ENCODE measurements around the gene SEMA4F.
"Not testable (repeated sequence)": the region's sequence is repeated elsewhere in the genome, so short reads cannot be mapped to it uniquely, and the experiment has no call there.

SEMA4F gene, protein sequence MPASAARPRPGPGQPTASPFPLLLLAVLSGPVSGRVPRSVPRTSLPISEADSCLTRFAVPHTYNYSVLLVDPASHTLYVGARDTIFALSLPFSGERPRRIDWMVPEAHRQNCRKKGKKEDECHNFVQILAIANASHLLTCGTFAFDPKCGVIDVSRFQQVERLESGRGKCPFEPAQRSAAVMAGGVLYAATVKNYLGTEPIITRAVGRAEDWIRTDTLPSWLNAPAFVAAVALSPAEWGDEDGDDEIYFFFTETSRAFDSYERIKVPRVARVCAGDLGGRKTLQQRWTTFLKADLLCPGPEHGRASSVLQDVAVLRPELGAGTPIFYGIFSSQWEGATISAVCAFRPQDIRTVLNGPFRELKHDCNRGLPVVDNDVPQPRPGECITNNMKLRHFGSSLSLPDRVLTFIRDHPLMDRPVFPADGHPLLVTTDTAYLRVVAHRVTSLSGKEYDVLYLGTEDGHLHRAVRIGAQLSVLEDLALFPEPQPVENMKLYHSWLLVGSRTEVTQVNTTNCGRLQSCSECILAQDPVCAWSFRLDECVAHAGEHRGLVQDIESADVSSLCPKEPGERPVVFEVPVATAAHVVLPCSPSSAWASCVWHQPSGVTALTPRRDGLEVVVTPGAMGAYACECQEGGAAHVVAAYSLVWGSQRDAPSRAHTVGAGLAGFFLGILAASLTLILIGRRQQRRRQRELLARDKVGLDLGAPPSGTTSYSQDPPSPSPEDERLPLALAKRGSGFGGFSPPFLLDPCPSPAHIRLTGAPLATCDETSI

DNA sequence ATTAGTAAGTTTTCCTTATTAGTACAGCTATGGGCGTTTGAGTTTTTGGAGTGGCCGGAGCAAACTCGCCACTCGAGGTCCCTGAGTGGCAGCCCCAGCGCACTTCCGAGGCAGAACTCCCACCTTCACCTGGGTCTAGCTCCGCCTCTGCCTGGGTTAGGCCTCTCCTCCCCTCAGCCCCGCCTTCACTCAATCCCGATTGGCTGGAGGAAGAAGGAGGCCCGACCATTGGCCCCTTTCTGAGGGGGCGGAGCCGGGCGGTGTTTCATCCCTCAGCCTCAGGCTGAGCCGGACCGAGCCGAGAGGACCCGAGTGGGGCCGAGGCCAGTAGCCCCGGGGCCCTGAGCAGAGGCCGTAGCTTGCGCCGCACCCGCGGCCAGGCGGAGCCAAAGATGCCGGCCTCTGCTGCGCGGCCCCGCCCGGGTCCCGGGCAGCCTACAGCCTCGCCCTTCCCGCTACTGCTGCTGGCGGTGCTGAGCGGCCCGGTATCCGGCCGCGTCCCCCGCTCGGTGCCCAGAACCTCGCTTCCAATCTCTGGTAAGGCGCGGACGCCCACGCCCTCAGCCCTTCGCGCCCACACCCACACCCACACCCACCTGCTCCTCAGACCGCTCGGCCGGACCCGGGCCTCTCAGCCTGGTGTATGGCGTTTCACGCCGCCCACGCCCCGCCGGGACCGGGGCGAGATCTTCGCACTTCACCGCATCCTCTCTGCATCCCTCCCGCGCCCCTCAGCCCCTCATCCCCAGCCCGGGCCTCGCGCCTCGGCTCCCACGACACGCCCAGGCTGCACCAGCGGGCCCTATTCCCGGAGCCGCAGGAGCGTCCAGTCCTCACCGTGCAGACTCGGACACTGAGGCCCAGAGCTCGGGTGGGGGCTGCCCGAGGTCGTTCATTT is at the start of gene SEMA4F:
SEMA4F (plus strand) TSS at position 263 of the 898 bp plus-strand sequence; CDS start at position 393, 130 bp downstream.
- peak; percentile 18 for DNase-seq

DNA sequence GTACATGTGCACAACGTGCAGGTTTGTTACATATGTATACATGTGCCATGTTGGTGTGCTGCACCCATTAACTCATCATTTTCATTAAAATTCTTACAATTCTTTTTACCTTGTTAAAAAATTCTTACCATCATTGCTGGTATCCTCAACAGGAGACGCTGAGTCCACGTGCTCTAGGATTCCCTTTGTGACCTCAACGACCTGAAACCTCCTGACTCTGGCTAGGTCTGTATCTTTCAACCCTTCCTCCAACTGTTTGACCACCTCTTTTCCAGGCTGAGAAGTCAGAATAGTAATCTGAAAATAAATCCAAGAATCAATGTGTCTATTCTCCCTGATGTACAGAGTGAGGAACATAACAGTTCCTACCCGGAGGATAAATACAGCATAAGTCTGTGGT is 47.1 kb upstream of the SEMA4F start:
- no peak for DNase-seq

DNA sequence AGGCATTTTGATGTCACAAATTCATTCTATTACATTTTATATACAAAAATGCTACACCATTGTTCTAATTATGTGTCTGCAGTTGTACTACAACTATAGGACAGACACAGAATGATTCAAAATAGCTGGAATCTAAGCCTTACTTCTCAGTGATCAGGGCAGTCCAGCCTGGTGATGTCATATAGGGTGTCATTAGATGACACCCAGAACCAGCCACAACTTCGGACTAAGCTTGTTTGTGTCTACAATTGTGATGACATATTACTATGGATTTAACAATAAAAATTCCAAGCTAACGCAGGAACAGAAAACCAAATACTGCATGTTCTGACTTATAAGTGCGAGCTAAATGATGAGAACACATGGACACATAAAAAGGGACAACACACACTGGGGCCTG is 36.9 kb upstream of the SEMA4F start:
- no peak for DNase-seq

DNA sequence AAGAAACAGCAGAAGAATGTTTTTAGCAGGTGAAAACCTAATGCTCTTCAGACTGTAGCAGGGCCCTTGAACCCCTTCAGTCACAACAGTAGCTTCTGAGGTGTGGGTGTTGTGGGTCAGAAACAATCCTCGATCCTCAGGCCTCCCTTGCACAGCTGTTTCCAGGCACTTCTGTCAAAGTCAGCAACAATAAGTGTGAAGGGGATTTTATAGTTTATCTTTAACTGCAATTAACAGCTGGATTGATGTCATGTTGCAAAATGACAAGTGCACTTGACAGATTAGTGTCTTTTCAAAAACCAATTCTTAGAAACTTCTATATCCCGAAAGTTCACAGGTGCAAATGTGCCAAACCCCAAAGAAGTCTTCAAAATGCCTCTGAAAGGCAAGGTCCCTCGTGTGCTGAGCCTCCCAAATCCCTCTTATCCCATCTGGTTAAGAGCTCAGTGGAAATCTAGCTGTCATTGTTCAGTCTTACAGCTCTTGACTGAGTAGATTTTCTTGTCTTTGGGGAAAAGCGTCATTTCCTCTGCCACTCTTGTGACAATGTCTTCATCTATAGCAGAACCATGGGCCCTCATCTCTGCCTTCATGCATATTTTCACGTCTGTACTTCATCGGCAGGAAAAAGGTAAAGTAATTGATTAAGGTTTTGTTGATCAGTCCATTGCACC is 35.5 kb upstream of the SEMA4F start:
- no peak for DNase-seq

DNA sequence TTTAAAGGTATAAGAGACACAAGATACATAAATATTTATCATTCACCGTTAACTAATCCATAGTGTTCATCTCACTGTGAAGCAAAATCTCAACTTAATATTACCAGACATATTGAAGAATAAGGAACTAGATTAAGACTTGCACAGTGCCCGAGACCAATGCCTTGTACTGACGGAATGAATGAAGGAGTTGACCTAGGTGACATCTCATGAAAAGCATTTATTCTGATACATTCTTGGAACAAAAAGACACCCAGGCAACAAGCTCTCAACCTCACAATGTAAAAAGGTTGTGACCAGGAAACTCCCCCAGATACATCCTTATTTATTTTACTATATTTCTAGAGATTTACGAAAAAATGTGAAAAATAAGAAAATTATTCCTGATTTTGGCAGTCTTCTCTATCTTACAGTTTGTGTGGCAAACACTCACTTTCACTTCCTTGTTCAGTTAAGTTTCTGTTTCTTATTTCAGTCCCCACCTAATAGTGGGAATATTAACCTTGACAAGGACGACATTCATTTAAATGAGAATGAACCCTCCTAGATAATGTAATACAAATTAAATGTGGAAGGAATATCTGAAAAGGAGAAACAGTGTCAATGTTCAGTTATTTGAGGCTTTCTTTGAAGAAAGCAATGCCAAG is 34.3 kb upstream of the SEMA4F start:
- DNase-seq = no peak

DNA sequence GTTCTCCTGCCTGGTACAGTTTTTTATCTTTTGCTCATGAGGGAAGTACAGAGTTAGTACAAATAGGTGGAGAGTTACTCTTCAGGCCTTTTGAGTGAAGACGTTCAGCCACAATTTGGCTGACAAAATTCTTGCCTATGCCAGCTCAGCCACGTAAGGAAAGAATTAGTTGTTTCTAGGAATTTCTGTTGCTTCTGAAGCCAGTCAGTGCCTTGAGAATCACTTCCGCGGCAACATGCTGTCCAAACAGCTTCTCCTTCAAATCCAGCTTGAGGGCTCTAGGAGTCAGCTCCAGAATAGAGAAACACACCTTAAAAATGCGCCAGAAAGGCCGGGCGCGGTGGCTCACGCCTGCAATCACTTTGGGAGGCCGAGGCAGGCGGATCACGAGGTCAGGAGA is 33.4 kb upstream of the SEMA4F start:
- no peak for DNase-seq

DNA sequence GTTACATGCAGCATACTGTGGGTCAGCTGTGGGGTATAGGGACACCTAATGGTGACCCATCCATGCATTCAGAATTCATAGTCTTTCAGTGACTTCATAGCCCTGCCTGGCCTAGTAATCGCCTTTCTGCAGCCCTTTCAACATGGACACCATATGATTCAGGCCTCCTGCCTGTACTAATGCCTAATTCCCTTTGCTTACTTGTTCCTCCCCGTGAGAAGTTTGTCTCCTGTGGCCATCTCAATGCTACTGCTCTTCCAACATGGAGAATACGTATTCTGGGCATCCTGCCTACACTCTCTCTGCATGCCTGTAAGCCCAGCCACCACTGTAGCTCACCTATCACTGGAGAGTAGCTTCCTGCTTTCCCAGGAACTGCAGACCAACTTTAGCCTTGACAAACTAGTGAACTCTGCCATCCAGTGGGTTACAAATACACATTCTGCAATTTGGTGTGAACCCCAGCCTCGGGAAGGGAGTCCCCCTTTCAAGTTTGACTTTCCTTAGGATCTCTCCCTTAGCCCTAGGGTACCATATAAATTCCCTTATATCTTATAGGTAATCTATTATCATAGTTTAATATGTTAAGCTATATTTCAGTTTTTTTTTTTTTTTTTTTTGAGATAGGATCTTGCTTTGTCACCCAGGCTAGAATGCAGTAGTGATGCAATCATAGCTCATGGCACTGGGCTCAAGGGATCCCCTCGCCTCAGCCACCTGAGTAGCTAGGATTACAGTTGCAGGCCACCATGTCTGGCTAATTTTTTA is 28.2 kb upstream of the SEMA4F start:
- no peak for DNase-seq

DNA sequence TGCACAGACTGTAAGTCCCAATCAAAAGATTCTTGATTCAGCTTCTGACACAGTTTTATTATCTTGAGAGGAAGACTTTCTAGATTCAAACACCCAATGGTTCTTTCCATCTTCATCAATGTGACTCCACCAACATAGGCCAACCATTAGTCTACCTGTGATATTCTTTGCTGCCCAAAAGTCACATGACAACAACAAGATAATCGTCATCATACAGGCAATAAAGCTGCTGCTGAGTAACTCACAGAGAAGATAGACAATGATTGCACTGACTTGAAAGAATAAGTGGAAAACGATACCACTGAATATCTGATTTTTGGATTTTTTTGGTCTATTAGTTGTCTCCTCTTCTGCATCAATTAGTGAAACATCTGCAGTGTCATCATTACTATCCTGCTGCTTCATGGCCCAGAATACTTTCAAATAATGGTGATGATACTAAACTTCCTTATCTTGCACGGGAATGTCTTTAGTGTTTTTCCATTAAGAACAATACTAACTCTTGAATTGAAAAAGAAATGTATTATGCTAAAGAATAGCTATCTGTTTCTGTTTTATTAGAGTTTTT is 25.4 kb upstream of the SEMA4F start:
- no peak for DNase-seq

DNA sequence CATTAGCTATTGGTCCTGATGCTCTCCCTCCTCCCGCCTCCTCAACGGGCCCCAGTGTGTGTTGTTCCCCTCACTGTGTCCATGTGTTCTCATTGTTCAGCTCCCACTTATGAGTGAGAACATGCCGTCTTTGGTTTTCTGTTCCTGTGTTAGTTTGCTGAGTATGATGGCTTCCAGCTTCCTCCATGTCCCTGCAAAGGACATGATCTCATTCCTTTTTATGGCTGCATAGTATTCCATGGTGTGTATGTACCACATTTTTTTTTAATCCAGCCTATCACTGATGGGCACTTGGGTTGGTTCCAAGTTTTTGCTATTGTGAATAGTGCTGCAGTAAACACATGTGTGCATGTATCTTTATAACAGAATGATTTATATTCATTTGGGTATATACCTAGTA is 23.6 kb upstream of the SEMA4F start:
- DNase-seq = not testable (repeated sequence)

DNA sequence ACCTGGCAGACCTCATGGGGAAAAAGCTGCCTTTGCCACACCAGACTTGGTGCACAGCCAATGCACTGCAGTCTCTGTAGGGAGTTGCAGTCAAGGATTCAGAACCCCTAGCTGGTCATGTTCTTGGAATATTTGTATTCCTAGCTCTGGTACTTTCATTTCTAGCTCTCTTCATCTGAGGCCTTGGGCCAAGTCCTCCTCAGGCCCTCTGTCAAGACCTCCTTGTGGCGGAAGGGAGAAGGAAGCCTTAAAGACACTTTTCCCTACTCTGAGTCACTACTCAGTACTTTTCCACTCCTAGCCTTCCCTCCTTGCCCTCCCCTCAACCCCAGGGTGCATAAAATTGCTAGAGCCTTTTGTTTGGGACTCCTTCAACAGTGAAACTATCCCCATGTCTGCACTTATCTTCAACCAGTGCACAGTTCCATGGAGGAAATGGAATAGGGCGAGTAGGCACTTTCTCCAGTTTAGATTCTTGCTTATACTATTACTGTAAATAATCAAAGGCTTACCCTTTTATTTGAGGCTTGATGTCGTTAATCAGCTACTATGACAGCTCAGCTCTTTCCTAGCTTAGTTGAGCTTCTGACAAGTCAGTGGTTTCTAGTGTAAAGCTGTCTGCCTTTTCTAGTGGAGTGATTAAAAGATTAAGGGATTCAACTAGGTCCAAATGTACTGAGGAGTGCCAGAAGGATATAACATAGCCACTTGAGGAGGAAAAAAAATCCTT is 21.7 kb upstream of the SEMA4F start:
- DNase-seq = no peak

DNA sequence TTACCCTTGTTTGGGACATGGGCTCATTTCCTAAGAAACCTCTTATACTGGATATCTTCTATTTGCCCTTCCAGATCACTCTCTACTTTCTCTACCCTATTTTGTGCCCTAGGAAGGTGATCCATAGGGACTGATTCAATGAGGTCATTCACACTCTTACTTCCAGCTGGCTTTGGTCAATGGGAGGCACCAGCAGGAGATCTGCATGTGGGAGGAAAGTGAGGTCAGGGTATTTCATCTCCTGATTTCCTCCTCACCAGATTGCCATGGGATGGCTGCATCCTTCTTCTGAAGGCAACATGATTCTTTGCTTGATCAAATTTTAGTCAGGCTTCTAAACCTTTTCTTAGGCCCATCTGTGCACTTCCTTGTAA is 21.1 kb upstream of the SEMA4F start:
- no peak for DNase-seq

DNA sequence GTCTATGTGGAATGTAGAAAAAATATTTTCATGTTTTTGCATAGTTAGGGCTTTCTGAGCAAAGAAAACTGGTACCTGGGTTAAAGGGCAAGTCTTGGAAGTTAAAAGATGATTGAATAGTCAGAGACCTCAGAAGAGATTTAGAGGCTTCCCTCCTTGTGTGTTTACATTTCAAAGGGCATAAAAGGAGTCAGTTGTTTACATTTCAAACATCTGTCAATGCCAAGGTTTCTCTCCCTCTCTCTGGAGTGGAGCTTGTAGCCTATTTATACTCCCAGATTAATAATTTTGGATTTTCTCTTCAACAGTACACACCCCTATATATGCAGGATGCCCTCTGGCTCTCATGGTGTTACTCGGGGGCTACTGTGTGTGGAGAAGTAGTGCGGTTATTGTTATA is 14.5 kb upstream of the SEMA4F start:
- DNase-seq = no peak

DNA sequence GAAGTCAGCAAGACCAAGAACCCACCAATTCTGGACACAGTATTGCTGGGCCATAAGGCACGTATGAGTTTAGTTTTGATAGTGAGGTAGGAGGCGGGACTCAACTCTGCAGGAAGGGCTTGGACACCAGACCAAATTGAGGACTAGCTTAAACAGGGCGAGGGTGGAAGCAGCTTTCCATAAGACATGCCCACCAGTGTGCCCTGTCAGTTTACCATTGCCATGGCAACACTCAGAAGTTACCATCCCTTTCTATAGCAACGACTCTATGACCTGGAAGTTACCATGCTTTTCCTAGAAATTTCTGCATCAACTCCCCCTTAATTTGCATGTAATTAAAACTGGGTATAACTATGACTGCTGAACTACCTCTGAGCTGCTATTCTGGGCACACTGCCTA is 8.7 kb upstream of the SEMA4F start:
- no peak for DNase-seq

DNA sequence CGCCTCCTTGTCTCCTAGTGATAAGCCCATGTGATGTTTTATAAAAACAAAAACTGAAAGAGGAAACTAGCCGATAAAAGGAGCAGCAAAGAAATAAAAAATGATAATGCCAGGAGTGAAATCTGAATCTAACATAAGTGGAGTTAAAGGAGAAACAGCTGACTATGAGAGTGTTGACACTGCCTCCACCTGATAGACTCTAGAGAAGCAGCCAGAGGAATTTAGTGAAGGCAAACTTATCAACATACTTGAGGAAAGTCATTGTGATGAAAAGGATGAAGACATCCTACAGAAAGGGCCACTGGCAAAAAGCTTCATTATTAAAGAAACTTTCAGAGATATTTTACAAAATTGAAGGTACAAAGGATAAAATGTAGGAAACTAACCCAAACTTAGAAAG is 7.8 kb upstream of the SEMA4F start:
- DNase-seq = no peak

DNA sequence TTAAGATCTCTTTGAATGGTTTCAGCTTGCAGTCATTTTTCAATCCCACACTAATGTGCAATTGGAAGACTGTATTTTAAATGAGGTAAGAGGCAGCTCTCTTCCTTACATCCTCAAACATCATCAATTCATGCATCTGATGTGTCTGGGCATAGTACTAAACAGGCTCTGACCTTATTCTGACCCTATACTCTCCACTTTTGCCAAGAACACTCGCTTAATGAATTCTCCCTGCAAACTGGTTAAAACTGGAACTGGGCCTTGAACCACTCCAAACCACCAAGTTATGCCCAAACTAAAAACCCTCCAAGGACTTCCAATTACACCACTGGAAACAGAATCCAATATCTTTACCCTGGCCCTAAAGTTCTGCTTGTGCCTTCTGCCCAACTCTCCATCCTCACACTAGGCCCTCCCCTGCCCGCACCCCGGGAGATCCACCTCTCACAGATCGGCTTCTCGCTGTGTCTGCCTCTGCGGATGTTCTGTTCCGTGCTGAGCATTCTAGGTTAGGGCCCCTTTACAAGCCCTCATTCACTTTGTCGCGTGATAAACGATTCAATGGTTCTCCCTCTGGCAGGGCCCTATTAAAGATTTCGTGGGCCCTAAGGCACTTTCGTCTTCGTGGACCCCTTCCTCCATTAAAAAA is 7.1 kb upstream of the SEMA4F start:
- no peak for DNase-seq

DNA sequence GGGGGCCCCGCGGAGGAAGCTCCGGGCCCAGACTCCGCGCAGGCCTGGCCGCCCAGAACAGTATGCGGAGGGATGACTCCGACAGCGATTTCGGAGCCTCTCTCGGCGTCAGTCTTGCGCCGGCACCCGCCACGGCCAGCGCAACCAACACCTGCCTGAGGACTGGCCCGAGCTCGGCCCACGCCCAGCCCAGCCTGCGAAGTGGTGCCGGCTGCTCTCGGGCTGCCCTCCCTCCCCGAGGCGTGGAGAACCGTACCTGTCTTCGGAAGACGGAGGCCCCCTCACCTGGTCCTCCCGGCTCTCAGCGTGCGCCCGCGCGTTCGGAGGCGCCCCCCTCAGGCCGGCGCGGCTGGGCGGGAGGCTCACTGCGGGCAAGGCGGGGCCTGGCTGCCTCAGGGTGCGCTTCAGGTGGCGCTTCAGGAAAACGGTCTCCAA is 6.0 kb upstream of the SEMA4F start, which contains the start of gene M1AP:
M1AP (minus strand) TSS at position 322 of the 435 bp plus-strand sequence. CDS start 8,055 bp downstream, outside the sequence.
- no peak for DNase-seq

DNA sequence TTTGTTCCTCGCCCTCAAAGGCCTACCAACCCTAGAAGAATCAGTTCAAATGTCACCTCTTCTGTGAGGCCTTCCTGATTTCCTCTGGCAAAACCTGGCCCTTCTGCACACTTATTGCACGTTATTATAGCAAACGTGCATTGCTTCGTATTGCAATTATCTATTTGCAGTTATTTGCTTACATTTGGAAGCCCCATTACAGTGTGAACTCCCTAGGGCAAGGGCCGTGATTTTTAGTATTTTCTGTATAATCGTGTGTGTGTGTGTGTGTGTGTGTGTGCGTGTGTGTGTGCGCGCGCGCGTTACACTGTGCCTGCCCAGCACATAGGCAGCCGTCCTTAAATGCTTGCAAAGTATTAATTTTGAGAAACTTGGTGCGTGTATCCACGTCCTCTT is 460 bp upstream of the SEMA4F start:
- DNase-seq = no peak

DNA sequence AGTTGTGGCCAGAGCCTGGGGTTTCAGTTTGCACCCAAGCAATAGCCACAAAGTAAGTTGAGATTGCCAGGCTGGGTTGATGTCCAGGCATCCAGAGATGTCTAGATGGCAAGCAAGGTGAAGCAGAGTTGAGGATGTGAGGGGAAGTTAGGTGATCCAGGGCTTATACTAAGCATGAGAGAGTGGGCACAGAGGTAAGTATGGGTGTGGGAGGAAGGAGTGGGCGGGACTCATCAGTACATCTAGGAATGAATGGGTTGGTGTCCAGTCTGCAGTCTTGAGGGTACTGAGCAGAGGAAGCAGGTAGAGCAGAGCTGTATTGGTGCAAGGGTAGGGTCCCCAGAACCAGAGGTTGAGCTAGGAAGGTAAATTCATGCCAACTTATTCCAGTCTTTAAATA is 1.5 kb downstream of the SEMA4F start:
- DNase-seq = no peak

DNA sequence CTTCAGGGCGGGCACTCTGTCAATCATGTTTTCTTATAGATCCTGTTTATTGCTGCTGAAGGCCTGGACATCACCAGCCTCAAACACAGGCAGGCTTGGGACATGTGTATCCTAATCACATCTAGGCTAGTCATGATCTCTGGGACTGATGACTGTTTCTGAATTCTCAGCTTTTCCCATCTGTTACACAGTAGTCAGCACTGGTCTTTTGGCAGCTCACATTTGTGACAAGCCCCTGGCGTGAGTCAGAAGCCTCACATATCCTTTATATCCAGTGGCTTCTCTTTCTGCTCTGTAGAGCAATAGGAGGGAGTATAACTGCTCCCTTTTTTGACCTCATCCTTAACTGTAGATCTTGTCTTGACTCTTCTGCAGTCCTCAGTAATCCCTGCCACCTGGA is 4.5 kb downstream of the SEMA4F start:
- DNase-seq = no peak

DNA sequence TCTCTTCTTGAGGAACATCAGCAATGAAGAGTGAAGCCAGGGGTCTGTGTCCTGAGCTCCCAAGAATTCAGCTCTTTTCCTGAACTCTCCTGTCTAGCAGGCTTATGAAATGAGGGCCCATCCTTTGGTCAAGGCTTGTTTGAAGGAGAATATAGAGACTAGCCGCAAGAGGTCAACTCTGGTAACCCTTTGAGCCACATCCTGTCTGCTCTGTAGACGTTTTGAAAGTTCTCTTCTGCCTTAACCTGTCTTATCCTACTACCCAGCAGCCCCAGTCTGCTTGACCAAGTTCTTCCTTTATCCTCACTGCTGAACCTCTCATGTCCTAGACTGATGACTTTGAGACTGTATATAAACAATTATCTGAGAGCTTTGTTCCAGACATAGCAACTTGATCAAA is 5.4 kb downstream of the SEMA4F start:
- no peak for DNase-seq
